Measurements from ENCODE around the gene HOXA5. TPM values are rescaled to one million over a fixed set of nuclear protein-coding genes. Genes with fewer than 3 reads are reported as not detected.

Gene HOXA5
- total and polyA plus RNA-seq, 5 donors from 2014 or later, result not detected

- Mint-ChIP-seq H3K27ac (peak overlapping the region in 1 of 3 donors; percentile 69), H3K9me3 (peaks cover 0 to 16% (median 0%) of the 10 kb centered on the region in 7 donors), H3K4me3 (peak overlapping the region; percentile 8 to 81 (median 54)), H3K4me1 (peaks cover 10 to 47% (median 12%) of the 10 kb centered on the region in 4 donors), H3K27me3 (peaks cover 92% of the 10 kb centered on the region), H3K36me3 (no peaks in the 10 kb centered on the region)
- no peak for ATAC-seq (ENCODE audit: low read depth in 2 of 2)
- no peak for DNase-seq
- no peaks in the 10 kb centered on the region for H3K9me3 ChIP-seq (ENCODE audit: control insufficient read depth in 2 of 2, low read length in 2 of 2)
- H3K36me3 ChIP-seq (ENCODE audit: control insufficient read depth, insufficient read depth, low read length), result no peaks in the 10 kb centered on the region
- no peak overlapping the region for H3K27ac ChIP-seq (ENCODE audit: insufficient read depth, low read length, poor library complexity, severe bottlenecking)
- H3K27me3 ChIP-seq (ENCODE audit: control insufficient read depth, insufficient read depth, low read length), result peaks cover 52% of the 10 kb centered on the region
- peaks cover 46% of the 10 kb centered on the region for H3K4me1 ChIP-seq (ENCODE audit: control insufficient read depth, insufficient read depth, low read length, poor library complexity, severe bottlenecking)
- no peak overlapping the region for H3K4me3 ChIP-seq (ENCODE audit: low read depth, low read length)
Measured at GRCh38 chr7:27166531-27167505, 23.3 kb upstream of the HOXA5 start.

GRCh38 chr7:27165996-27166530, 22.6 kb upstream of the HOXA5 start:
- Mint-ChIP-seq H3K36me3 (no peaks in the 10 kb centered on the region), H3K27me3 (peaks cover 87% of the 10 kb centered on the region), H3K4me3 (peak overlapping the region; percentile 53 to 87 (median 81)), H3K9me3 (peaks cover 0 to 14% (median 0%) of the 10 kb centered on the region in 7 donors), H3K27ac (peak overlapping the region in 1 of 3 donors; percentile 76), H3K4me1 (peaks cover 5 to 45% (median 8%) of the 10 kb centered on the region in 4 donors)
- no peaks in the 10 kb centered on the region for H3K9me3 ChIP-seq (ENCODE audit: control insufficient read depth in 2 of 2, low read length in 2 of 2)
- no peaks in the 10 kb centered on the region for H3K36me3 ChIP-seq (ENCODE audit: control insufficient read depth, insufficient read depth, low read length)
- no peak overlapping the region for H3K27ac ChIP-seq (ENCODE audit: insufficient read depth, low read length, poor library complexity, severe bottlenecking)
- no peak for DNase-seq
- H3K4me1 ChIP-seq (ENCODE audit: control insufficient read depth, insufficient read depth, low read length, poor library complexity, severe bottlenecking), result peaks cover 48% of the 10 kb centered on the region
- no peak overlapping the region for H3K4me3 ChIP-seq (ENCODE audit: low read depth, low read length)
- ATAC-seq (ENCODE audit: low read depth in 2 of 2), result no peak
- peaks cover 47% of the 10 kb centered on the region for H3K27me3 ChIP-seq (ENCODE audit: control insufficient read depth, insufficient read depth, low read length)

GRCh38 chr7:27165089-27165995, 21.9 kb upstream of the HOXA5 start, which contains the start of gene HOXA9:
Gene HOXA9 (minus strand): TSS chr7:27165537. CDS start chr7:27165457, 80 bp downstream.
- H3K4me3 Mint-ChIP-seq, result peak within 1 kb of the TSS; percentile 58 to 87 (median 82)
- H3K27me3 ChIP-seq (ENCODE audit: control insufficient read depth, insufficient read depth, low read length), result peaks cover 40% of the 10 kb centered on the region
- H3K27ac ChIP-seq (ENCODE audit: insufficient read depth, low read length, poor library complexity, severe bottlenecking), result no peak within 1 kb of the TSS
- peaks cover 87% of the 10 kb centered on the region for H3K27me3 Mint-ChIP-seq
- ATAC-seq (ENCODE audit: low read depth in 2 of 2), result no peak
- no peaks in the 10 kb centered on the region for H3K9me3 ChIP-seq (ENCODE audit: control insufficient read depth in 2 of 2, low read length in 2 of 2)
- peak within 1 kb of the TSS; percentile 63 to 86 (median 76) for H3K27ac Mint-ChIP-seq
- H3K9me3 Mint-ChIP-seq, result peaks cover 0 to 14% (median 0%) of the 10 kb centered on the region in 7 donors
- DNase-seq, result peak in 1 of 3 donors; percentile 36
- H3K4me1 Mint-ChIP-seq, result peaks cover 4 to 47% (median 11%) of the 10 kb centered on the region in 4 donors
- H3K4me3 ChIP-seq (ENCODE audit: low read depth, low read length), result no peak within 1 kb of the TSS
- H3K36me3 Mint-ChIP-seq, result no peaks in the 10 kb centered on the region
- peaks cover 55% of the 10 kb centered on the region for H3K4me1 ChIP-seq (ENCODE audit: control insufficient read depth, insufficient read depth, low read length, poor library complexity, severe bottlenecking)
- H3K36me3 ChIP-seq (ENCODE audit: control insufficient read depth, insufficient read depth, low read length), result no peaks in the 10 kb centered on the region

GRCh38 chr7:27164367-27165088, 21.0 kb upstream of the HOXA5 start:
- peak in 1 of 3 donors; percentile 21 for DNase-seq

GRCh38 chr7:27164045-27164366, 20.5 kb upstream of the HOXA5 start:
- Histone ChIP-seq H3K9me3 (ENCODE audit: control insufficient read depth in 2 of 2, low read length in 2 of 2) (no peaks in the 10 kb centered on the region), H3K4me3 (ENCODE audit: low read depth, low read length) (no peak overlapping the region), H3K27me3 (ENCODE audit: control insufficient read depth, insufficient read depth, low read length) (peaks cover 46% of the 10 kb centered on the region), H3K36me3 (ENCODE audit: control insufficient read depth, insufficient read depth, low read length) (no peaks in the 10 kb centered on the region), H3K4me1 (ENCODE audit: control insufficient read depth, insufficient read depth, low read length, poor library complexity, severe bottlenecking) (peaks cover 49% of the 10 kb centered on the region), H3K27ac (ENCODE audit: insufficient read depth, low read length, poor library complexity, severe bottlenecking) (no peak overlapping the region)
- Mint-ChIP-seq H3K4me3 (peak overlapping the region in 3 of 4 donors; percentile 28 to 53 (median 33)), H3K27ac (peak overlapping the region in 1 of 3 donors; percentile 47), H3K4me1 (peaks cover 4 to 46% (median 15%) of the 10 kb centered on the region in 4 donors), H3K27me3 (peaks cover 94% of the 10 kb centered on the region), H3K9me3 (peaks cover 0 to 14% (median 0%) of the 10 kb centered on the region in 7 donors), H3K36me3 (peaks cover under 1% of the 10 kb centered on the region)
- DNase-seq (no peak), ATAC-seq (ENCODE audit: low read depth in 2 of 2) (no peak)

More at GRCh38 chr7:27164367-27165088, 21.0 kb upstream of the HOXA5 start:
- no peak overlapping the region for H3K27ac ChIP-seq (ENCODE audit: insufficient read depth, low read length, poor library complexity, severe bottlenecking)
- peaks cover 41% of the 10 kb centered on the region for H3K27me3 ChIP-seq (ENCODE audit: control insufficient read depth, insufficient read depth, low read length)
- peak overlapping the region in 2 of 3 donors; percentile 47 to 85 for H3K27ac Mint-ChIP-seq
- peaks cover 0 to 14% (median 0%) of the 10 kb centered on the region in 7 donors for H3K9me3 Mint-ChIP-seq
- H3K4me1 Mint-ChIP-seq, result peaks cover 4 to 47% (median 15%) of the 10 kb centered on the region in 4 donors
- no peaks in the 10 kb centered on the region for H3K36me3 ChIP-seq (ENCODE audit: control insufficient read depth, insufficient read depth, low read length)
- H3K4me1 ChIP-seq (ENCODE audit: control insufficient read depth, insufficient read depth, low read length, poor library complexity, severe bottlenecking), result peaks cover 54% of the 10 kb centered on the region
- no peak overlapping the region for H3K4me3 ChIP-seq (ENCODE audit: low read depth, low read length)
- H3K9me3 ChIP-seq (ENCODE audit: control insufficient read depth in 2 of 2, low read length in 2 of 2), result no peaks in the 10 kb centered on the region
- peak overlapping the region; percentile 7 to 82 (median 56) for H3K4me3 Mint-ChIP-seq
- no peak for ATAC-seq (ENCODE audit: low read depth in 2 of 2)
- H3K36me3 Mint-ChIP-seq, result no peaks in the 10 kb centered on the region
- H3K27me3 Mint-ChIP-seq, result peaks cover 90% of the 10 kb centered on the region

- H3K27ac ChIP-seq (ENCODE audit: insufficient read depth, low read length, poor library complexity, severe bottlenecking), result no peak overlapping the region
- H3K9me3 ChIP-seq (ENCODE audit: control insufficient read depth in 2 of 2, low read length in 2 of 2), result no peaks in the 10 kb centered on the region
- peaks cover 48% of the 10 kb centered on the region for H3K4me1 ChIP-seq (ENCODE audit: control insufficient read depth, insufficient read depth, low read length, poor library complexity, severe bottlenecking)
- no peak for ATAC-seq (ENCODE audit: low read depth in 2 of 2)
- peaks cover 4 to 45% (median 13%) of the 10 kb centered on the region in 4 donors for H3K4me1 Mint-ChIP-seq
- H3K27me3 Mint-ChIP-seq, result peaks cover 94% of the 10 kb centered on the region
- peaks cover 0 to 10% (median 0%) of the 10 kb centered on the region in 7 donors for H3K9me3 Mint-ChIP-seq
- H3K27me3 ChIP-seq (ENCODE audit: control insufficient read depth, insufficient read depth, low read length), result peaks cover 47% of the 10 kb centered on the region
- peaks cover 3% of the 10 kb centered on the region for H3K36me3 Mint-ChIP-seq
- H3K4me3 ChIP-seq (ENCODE audit: low read depth, low read length), result no peak overlapping the region
- no peak for DNase-seq
- H3K36me3 ChIP-seq (ENCODE audit: control insufficient read depth, insufficient read depth, low read length), result no peaks in the 10 kb centered on the region
- H3K27ac Mint-ChIP-seq, result peak overlapping the region in 2 of 3 donors; percentile 47 to 88
- peak overlapping the region in 2 of 4 donors; percentile 33 to 68 for H3K4me3 Mint-ChIP-seq
Measured at GRCh38 chr7:27163288-27164044, 20.0 kb upstream of the HOXA5 start.
